ENCODE measurements around the gene ELMO1.

ELMO1 gene

DNA sequence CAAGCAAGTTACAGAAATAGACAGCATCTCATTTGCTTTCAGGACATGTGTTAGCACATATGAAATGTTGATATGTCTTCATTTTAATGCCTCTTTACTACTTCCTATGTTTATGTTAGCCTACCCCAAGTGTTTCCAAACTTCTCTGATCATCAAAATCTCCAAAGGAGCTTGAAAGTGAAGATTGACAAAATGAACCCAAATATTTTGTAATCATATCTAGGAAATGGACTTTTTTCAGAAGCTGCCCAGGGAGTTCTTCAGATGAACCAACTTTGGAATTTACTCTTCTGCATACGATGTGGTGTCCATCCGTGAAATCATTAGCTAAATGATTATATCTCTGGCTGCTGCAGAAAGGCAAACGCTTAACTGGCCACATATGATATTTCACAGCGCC lies 623.2 kb downstream of the ELMO1 start:
- Histone ChIP-seq H3K27me3 (ENCODE audit: insufficient read depth, low read length) (no peaks in the 10 kb centered on the region), H3K36me3 (ENCODE audit: insufficient read depth, low read depth, low read length) (no peaks in the 10 kb centered on the region)

DNA sequence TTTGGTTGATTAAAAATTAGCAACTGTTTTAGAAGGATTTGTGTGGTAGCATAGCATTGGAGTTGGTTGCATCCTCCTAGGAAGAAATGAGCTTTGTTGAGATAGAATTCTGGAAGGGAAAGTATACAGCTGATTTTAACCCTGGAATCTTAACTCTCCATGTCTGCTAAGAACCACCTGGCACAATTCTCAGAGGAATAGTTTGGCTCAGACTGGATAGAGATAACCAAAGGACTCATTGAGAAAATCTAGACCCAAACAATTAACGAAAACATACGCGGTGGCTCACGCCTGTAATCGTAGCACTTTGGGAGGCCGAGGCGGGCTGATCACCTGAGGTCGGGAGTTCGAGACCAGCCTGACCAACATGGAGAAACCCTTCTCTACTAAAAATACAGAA lies 625.3 kb downstream of the ELMO1 start:
- Histone ChIP-seq H3K4me3 (ENCODE audit: low read length) (no peak overlapping the region), H3K27me3 (ENCODE audit: insufficient read depth, low read length) (no peaks in the 10 kb centered on the region), H3K27ac (ENCODE audit: low read length) (no peak overlapping the region), H3K36me3 (ENCODE audit: insufficient read depth, low read depth, low read length) (no peaks in the 10 kb centered on the region), H3K4me1 (ENCODE audit: insufficient read depth, low read length) (no peaks in the 10 kb centered on the region), H3K9ac (ENCODE audit: low read depth, low read length) (no peak overlapping the region), H3K9me3 (ENCODE audit: insufficient read depth, low read depth, low read length) (no peaks in the 10 kb centered on the region)

More for the DNA sequence above, 623.2 kb downstream of the ELMO1 start:
- Histone ChIP-seq H3K4me3 (ENCODE audit: low read length) (no peak overlapping the region), H3K27ac (ENCODE audit: low read length) (no peak overlapping the region), H3K9me3 (ENCODE audit: insufficient read depth, low read depth, low read length) (no peaks in the 10 kb centered on the region), H3K4me1 (ENCODE audit: insufficient read depth, low read length) (no peaks in the 10 kb centered on the region), H3K9ac (ENCODE audit: low read depth, low read length) (no peak overlapping the region)

DNA sequence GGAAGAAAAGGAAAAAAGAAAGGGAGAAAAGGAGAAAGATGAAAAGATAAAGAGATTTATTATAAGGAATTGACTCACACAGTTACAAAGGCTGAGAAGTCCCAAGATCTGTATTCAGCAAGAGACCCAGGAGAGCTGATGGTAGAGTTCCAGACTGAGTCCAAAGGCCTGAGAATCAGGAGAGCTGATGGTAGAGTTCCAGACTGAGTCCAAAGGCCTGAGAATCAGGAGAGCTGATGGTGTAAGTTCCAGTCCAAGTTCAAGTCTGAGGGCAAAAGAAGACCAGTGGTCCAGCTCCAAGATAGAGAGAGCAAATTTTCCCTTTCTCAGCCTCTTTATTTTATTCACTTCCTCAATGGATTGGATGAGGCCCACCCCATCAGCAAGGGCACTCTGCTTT lies 627.0 kb downstream of the ELMO1 start:
- no peak overlapping the region for H3K9ac ChIP-seq (ENCODE audit: low read depth, low read length)
- no peaks in the 10 kb centered on the region for H3K27me3 ChIP-seq (ENCODE audit: insufficient read depth, low read length)
- H3K4me3 ChIP-seq (ENCODE audit: low read length) = no peak overlapping the region
- no peaks in the 10 kb centered on the region for H3K9me3 ChIP-seq (ENCODE audit: insufficient read depth, low read depth, low read length)
- H3K27ac ChIP-seq (ENCODE audit: low read length) = no peak overlapping the region
- no peaks in the 10 kb centered on the region for H3K4me1 ChIP-seq (ENCODE audit: insufficient read depth, low read length)
- no peaks in the 10 kb centered on the region for H3K36me3 ChIP-seq (ENCODE audit: insufficient read depth, low read depth, low read length)

DNA sequence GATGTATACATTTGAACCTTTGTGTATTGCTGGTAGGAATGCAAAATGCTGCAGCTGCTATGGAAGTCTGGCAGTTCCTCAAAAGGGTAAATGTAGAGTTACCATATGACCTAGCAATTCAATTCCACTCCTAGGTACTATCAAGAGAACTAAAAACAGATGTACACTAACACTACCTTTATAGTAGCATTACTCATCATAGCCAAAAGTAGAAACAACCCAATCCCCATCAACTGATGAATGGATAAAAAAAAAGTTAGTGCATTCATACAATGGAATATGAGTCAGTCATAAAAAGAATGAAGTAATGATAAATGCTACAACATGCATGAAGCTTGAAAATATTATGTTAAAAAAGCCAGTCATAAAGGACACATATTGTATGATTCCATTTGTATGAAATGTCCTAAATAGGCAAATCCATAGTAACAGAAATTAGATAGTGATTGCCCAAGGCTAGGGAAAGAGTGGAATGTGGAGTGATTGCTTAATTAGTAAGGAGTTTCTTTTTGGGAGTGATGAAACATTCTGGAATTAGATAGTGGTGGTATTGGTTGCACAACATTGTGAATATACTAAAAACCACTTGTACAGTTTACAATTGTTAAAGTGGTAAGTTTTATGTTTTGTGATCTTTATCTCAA lies 628.0 kb downstream of the ELMO1 start:
- no peaks in the 10 kb centered on the region for H3K36me3 ChIP-seq (ENCODE audit: insufficient read depth, low read depth, low read length)
- H3K9me3 ChIP-seq (ENCODE audit: insufficient read depth, low read depth, low read length) = no peaks in the 10 kb centered on the region
- H3K9ac ChIP-seq (ENCODE audit: low read depth, low read length) = no peak overlapping the region
- no peak overlapping the region for H3K4me3 ChIP-seq (ENCODE audit: low read length)
- no peaks in the 10 kb centered on the region for H3K4me1 ChIP-seq (ENCODE audit: insufficient read depth, low read length)
- no peak overlapping the region for H3K27ac ChIP-seq (ENCODE audit: low read length)
- no peaks in the 10 kb centered on the region for H3K27me3 ChIP-seq (ENCODE audit: insufficient read depth, low read length)

DNA sequence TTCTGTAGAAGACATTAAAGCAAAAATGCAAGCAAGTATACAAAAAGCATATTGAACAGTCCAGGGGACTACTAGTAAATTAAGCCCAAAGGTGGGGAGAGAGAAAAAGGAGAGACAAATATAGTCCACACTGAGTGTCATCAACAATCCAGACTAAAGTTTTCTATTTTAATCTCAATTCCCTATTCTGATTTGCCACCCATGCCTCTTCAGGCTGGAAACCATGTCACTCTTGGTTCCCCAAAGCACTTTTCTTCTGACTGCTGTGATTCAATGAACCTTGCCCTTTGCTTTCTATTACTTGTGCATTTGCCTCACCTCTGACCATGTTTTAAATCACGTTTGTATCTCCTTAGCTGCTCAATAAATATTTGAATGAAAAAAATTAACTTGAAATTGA lies 629.0 kb downstream of the ELMO1 start:
- Histone ChIP-seq H3K9ac (ENCODE audit: low read depth, low read length) (no peak overlapping the region), H3K9me3 (ENCODE audit: insufficient read depth, low read depth, low read length) (no peaks in the 10 kb centered on the region), H3K27ac (ENCODE audit: low read length) (no peak overlapping the region), H3K27me3 (ENCODE audit: insufficient read depth, low read length) (no peaks in the 10 kb centered on the region), H3K4me3 (ENCODE audit: low read length) (no peak overlapping the region), H3K4me1 (ENCODE audit: insufficient read depth, low read length) (no peaks in the 10 kb centered on the region), H3K36me3 (ENCODE audit: insufficient read depth, low read depth, low read length) (no peaks in the 10 kb centered on the region)

DNA sequence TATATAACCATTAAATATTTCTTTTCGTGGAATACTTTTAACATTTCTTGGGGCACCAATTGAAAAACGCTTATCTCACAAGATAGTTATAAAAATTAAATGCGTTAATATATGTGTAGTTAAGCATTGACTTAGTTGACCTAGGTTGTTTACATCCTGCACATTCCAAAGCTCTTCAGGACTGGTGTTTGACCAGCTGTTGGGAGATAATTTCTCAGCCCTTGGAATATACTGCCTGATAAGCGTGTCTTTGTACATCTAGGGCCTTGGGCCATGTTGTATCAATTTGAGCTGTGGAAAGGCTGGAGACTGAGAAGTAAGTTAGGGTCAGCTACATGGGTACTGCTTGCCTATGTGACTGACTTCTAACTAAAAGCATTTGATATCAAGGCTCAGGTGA lies 634.4 kb downstream of the ELMO1 start:
- H3K9ac ChIP-seq (ENCODE audit: low read depth, low read length) = no peak overlapping the region
- no peaks in the 10 kb centered on the region for H3K4me1 ChIP-seq (ENCODE audit: insufficient read depth, low read length)
- H3K27ac ChIP-seq (ENCODE audit: low read length) = no peak overlapping the region
- H3K27me3 ChIP-seq (ENCODE audit: insufficient read depth, low read length) = no peaks in the 10 kb centered on the region
- no peak overlapping the region for H3K4me3 ChIP-seq (ENCODE audit: low read length)
- H3K9me3 ChIP-seq (ENCODE audit: insufficient read depth, low read depth, low read length) = no peaks in the 10 kb centered on the region
- H3K36me3 ChIP-seq (ENCODE audit: insufficient read depth, low read depth, low read length) = no peaks in the 10 kb centered on the region

DNA sequence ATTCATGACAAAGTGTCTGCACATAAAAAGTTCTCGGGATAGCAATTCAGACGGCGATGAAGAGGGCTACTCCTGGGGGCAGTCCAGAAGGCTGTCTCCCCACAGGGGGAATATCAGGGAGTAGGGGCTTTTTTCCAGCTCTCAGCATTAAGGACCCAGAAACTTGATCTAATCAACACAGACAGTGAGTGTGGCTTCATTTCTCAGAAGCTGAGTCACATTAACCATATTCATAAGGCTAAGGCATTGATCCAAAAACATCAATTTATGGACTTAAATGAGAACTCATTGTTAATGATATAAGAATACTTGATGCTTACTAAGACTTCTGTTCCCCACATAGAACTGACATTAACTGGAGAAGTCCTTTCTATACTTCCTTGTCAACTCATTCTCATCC lies 636.9 kb downstream of the ELMO1 start:
- H3K36me3 ChIP-seq (ENCODE audit: insufficient read depth, low read depth, low read length) = no peaks in the 10 kb centered on the region
- no peak overlapping the region for H3K4me3 ChIP-seq (ENCODE audit: low read length)
- 0 out of 2 replicates have a peak, but pooled peaks cover 3% of the 10 kb centered on the region for H3K4me1 ChIP-seq (ENCODE audit: insufficient read depth, low read length)
- no peak overlapping the region for H3K9ac ChIP-seq (ENCODE audit: low read depth, low read length)
- no peaks in the 10 kb centered on the region for H3K9me3 ChIP-seq (ENCODE audit: insufficient read depth, low read depth, low read length)
- no peak overlapping the region for H3K27ac ChIP-seq (ENCODE audit: low read length)
- no peaks in the 10 kb centered on the region for H3K27me3 ChIP-seq (ENCODE audit: insufficient read depth, low read length)

DNA sequence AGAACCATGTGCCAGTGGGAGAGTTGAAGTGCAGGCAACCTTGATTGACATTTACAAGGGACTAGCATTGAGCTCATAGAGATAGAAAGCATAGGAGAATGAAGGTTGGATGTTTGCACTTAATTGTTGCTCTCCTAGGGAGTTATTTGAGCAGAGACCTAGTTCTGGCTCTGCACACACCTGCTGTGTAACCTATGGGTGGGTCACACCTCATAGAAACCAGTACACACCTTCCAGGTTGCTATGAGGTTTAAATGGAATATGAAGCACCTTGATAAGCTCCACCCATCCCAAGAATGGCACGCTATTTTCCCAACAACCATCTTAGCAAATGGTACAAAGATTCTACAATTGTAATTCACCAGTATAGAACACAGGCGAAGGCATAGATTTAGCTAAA lies 638.2 kb downstream of the ELMO1 start:
- Histone ChIP-seq H3K27ac (ENCODE audit: low read length) (no peak overlapping the region), H3K9ac (ENCODE audit: low read depth, low read length) (no peak overlapping the region), H3K27me3 (ENCODE audit: insufficient read depth, low read length) (no peaks in the 10 kb centered on the region), H3K36me3 (ENCODE audit: insufficient read depth, low read depth, low read length) (no peaks in the 10 kb centered on the region), H3K4me1 (ENCODE audit: insufficient read depth, low read length) (0 out of 2 replicates have a peak, but pooled peaks cover 3% of the 10 kb centered on the region), H3K9me3 (ENCODE audit: insufficient read depth, low read depth, low read length) (no peaks in the 10 kb centered on the region), H3K4me3 (ENCODE audit: low read length) (no peak overlapping the region)

DNA sequence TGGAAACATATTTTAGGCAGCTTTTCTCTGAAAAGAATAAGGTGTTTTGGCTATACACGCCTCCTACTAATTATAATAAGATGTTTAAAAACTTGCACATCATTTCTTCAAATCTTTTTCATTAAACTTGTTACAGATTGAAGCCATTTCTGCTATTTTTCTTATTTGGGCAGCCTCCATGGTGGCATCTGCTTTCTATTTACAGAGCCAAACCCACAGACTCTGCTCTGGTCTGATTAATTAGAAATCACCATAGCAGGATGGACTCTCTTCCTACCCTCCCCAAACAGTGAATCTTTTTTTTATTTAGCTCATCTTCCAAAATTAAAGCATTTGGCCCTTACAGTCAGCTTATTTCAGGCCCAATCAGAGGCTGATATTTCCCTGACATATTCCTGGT lies 638.6 kb downstream of the ELMO1 start:
- Histone ChIP-seq H3K9me3 (ENCODE audit: insufficient read depth, low read depth, low read length) (no peaks in the 10 kb centered on the region), H3K36me3 (ENCODE audit: insufficient read depth, low read depth, low read length) (no peaks in the 10 kb centered on the region), H3K27ac (ENCODE audit: low read length) (no peak overlapping the region), H3K27me3 (ENCODE audit: insufficient read depth, low read length) (no peaks in the 10 kb centered on the region), H3K4me3 (ENCODE audit: low read length) (no peak overlapping the region), H3K9ac (ENCODE audit: low read depth, low read length) (no peak overlapping the region), H3K4me1 (ENCODE audit: insufficient read depth, low read length) (0 out of 2 replicates have a peak, but pooled peaks cover 3% of the 10 kb centered on the region)

DNA sequence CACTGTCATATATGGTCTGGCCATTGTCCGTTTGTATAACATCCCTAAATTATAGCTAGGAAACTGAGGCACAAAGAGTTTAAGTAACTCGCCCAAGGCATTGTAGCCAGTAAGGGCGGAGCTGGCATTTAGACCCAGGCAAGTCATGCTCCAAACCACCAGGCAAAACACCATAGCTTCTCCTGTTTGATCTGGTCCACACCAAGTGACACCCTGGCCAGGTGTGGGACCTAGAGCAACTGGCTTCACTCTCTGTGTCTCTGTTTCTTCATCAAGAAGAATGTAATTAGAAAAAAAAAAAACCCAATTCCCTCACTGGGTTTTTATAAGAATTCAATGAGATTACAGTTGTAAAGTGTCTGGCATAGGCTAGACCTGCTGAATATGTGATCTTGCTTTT lies 639.2 kb downstream of the ELMO1 start:
- no peaks in the 10 kb centered on the region for H3K9me3 ChIP-seq (ENCODE audit: insufficient read depth, low read depth, low read length)
- no peak overlapping the region for H3K27ac ChIP-seq (ENCODE audit: low read length)
- H3K4me3 ChIP-seq (ENCODE audit: low read length) = no peak overlapping the region
- H3K4me1 ChIP-seq (ENCODE audit: insufficient read depth, low read length) = 0 out of 2 replicates have a peak, but pooled peaks cover 3% of the 10 kb centered on the region
- no peaks in the 10 kb centered on the region for H3K27me3 ChIP-seq (ENCODE audit: insufficient read depth, low read length)
- H3K36me3 ChIP-seq (ENCODE audit: insufficient read depth, low read depth, low read length) = no peaks in the 10 kb centered on the region
- no peak overlapping the region for H3K9ac ChIP-seq (ENCODE audit: low read depth, low read length)

DNA sequence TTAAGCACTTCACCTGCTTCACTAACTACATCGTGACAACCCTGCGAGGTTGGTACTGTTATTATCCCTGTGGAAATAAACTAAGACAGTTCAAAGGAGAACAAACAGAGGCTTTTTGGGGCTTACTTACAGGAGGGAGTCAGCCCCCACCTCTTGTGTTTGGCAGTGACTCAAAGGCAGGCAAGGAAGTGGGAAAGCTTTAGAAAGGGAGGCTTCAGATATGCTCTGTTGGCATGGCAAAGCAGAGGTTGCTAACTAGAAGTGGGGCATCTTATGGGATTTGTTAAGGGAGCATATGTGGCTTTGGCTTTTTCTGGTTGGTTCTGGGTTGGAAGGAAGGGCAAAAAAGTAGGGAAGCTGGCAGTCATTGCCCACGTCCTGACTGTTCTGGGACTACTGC lies 639.6 kb downstream of the ELMO1 start:
- H3K27ac ChIP-seq (ENCODE audit: low read length) = no peak overlapping the region
- H3K4me1 ChIP-seq (ENCODE audit: insufficient read depth, low read length) = 0 out of 2 replicates have a peak, but pooled peaks cover 3% of the 10 kb centered on the region
- H3K36me3 ChIP-seq (ENCODE audit: insufficient read depth, low read depth, low read length) = no peaks in the 10 kb centered on the region
- no peaks in the 10 kb centered on the region for H3K27me3 ChIP-seq (ENCODE audit: insufficient read depth, low read length)
- H3K9me3 ChIP-seq (ENCODE audit: insufficient read depth, low read depth, low read length) = no peaks in the 10 kb centered on the region
- no peak overlapping the region for H3K9ac ChIP-seq (ENCODE audit: low read depth, low read length)
- no peak overlapping the region for H3K4me3 ChIP-seq (ENCODE audit: low read length)

DNA sequence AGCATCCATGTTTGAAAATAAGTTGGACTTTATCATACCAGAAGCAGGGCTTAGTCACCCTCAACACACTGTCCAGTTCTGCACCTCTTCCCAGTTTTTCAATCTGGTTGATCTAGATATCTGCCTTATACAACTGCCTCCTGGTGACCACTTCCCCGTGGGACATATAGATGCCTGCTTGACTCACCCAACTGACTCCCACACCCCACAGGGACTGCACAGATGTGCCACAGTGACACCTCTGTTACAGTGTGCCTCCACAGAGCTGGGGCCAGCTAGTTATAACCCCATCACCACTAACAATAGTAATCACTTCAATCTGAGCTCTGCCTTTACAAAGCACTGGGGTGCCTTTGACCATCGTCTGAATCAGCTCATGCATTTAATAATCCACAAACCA lies 641.8 kb downstream of the ELMO1 start:
- H3K9me3 ChIP-seq (ENCODE audit: insufficient read depth, low read depth, low read length) = no peaks in the 10 kb centered on the region
- H3K36me3 ChIP-seq (ENCODE audit: insufficient read depth, low read depth, low read length) = no peaks in the 10 kb centered on the region
- H3K27me3 ChIP-seq (ENCODE audit: insufficient read depth, low read length) = no peaks in the 10 kb centered on the region
- no peak overlapping the region for H3K9ac ChIP-seq (ENCODE audit: low read depth, low read length)
- 0 out of 2 replicates have a peak, but pooled peaks cover 3% of the 10 kb centered on the region for H3K4me1 ChIP-seq (ENCODE audit: insufficient read depth, low read length)
- no peak overlapping the region for H3K4me3 ChIP-seq (ENCODE audit: low read length)
- no peak overlapping the region for H3K27ac ChIP-seq (ENCODE audit: low read length)

All from iPS-20b (cell line).